Panc1 (cell line): ENCODE data around the gene ZCCHC8. TPM values are rescaled to one million over a fixed set of nuclear protein-coding genes. Genes with fewer than 3 reads are reported as not detected.

Experiments used
- ATAC-seq: fragments of 200-7000 bp; cut with Tn5 transposase; 2 replicates; pipeline ENCODE4 v1.9.1; 2020; ENCODE audit warnings: mild to moderate bottlenecking, moderate library complexity
- BruUV-seq: library from RNA; stranded (reverse); fragments of 400-500 nt; replicated peaks from 2 replicates; lab custom pipeline; 2021; lab: Mats Ljungman, UMichigan
- CTCF ChIA-PET: fragments of 300-600 bp; sonication (Branson Sonifier 250); formaldehyde crosslinking; loops from one replicate; lab custom pipeline; 2022; ENCODE audit warnings: antibody characterized with exemption; lab: Charles Lee
- POLR2A ChIA-PET: fragments of 300-600 bp; sonication (Branson Sonifier 250); formaldehyde crosslinking; loops from one replicate; lab custom pipeline; 2022; ENCODE audit warnings: antibody characterized with exemption; lab: Charles Lee
- DNase-seq: peaks from one replicate; pipeline ENCODE4 v3.0.0-alpha.2; 2010; ENCODE audit warnings: low read depth, low spot score
- H3K27ac ChIP-seq: 2 replicates; pipeline ENCODE4 v1.5.1; 2011; ENCODE audit warnings: mild to moderate bottlenecking, low read length, inconsistent platforms
- H3K27me3 ChIP-seq: fragments of 200-500 bp; sonication (Bioruptor generic); 2 replicates; pipeline ENCODE4 v1.6.0; 2014; ENCODE audit warnings: low read length, inconsistent platforms; ENCODE audit not compliant: control insufficient read depth, insufficient read depth
- H3K36me3 ChIP-seq: fragments of 200-500 bp; sonication (Bioruptor generic); 2 replicates; pipeline ENCODE4 v1.5.1; 2014; ENCODE audit warnings: inconsistent platforms, mild to moderate bottlenecking, low read length, moderate library complexity; ENCODE audit not compliant: control insufficient read depth, insufficient read depth
- H3K4me1 ChIP-seq: 2 replicates; pipeline ENCODE4 v1.5.1; 2011; ENCODE audit warnings: inconsistent platforms, mild to moderate bottlenecking, low read length, moderate library complexity; ENCODE audit not compliant: control insufficient read depth, insufficient read depth
- H3K4me3 ChIP-seq, 2 experiments: 2 replicates each; pipeline ENCODE4 v1.5.1; 2011 to 2012; ENCODE audit warnings: low read depth in 2 of 2, low read length in 2 of 2, mild to moderate bottlenecking in 2 of 2, inconsistent platforms in 1 of 2, moderate library complexity in 1 of 2
- H3K9me3 ChIP-seq: fragments of 200-500 bp; sonication (Bioruptor generic); 2 replicates; pipeline ENCODE4 v1.5.1; 2014; ENCODE audit warnings: low read depth, mild to moderate bottlenecking, inconsistent platforms, low read length, moderate library complexity; ENCODE audit not compliant: control insufficient read depth, insufficient read depth
- CTCF ChIP-seq: fragments of 450-650 bp; IDR thresholded peaks from 2 replicates; pipeline ENCODE4 v1.5.1; 2017; ENCODE audit warnings: mild to moderate bottlenecking
- POLR2AphosphoS5 ChIP-seq: IDR thresholded peaks from 2 replicates; pipeline ENCODE4 v1.6.1; 2012; ENCODE audit warnings: mild to moderate bottlenecking, low read depth, low read length, moderate library complexity
- REST ChIP-seq, 2 experiments: IDR thresholded peaks; 2 replicates each; pipeline ENCODE4 v1.6.1; 2011 to 2012; ENCODE audit warnings: low read depth in 2 of 2, control low read depth in 1 of 2, low read length in 1 of 2, mild to moderate bottlenecking in 1 of 2, moderate library complexity in 1 of 2; ENCODE audit not compliant: insufficient read depth in 1 of 2
- SIN3A ChIP-seq: IDR thresholded peaks from 2 replicates; pipeline ENCODE4 v1.6.1; 2012; ENCODE audit warnings: low read depth, mild to moderate bottlenecking, low read length, moderate library complexity, borderline replicate concordance; ENCODE audit not compliant: insufficient read depth
- TCF7L2 ChIP-seq: IDR thresholded peaks from 2 replicates; pipeline ENCODE4 v1.6.1; 2011; ENCODE audit warnings: mild to moderate bottlenecking, low read depth, low read length, inconsistent platforms
- in situ Hi-C: cut with HindIII; loops from 2 replicates; pipeline ENCODE4 v1.10.0; 2016; ENCODE audit warnings: low sequenced_read_pairs, low pct_unique_long_range_greater_than_20kb
- intact Hi-C: fragments of 100-400 bp; cut with micrococcal nuclease; formaldehyde crosslinking; loops from one replicate; pipeline ENCODE4 v1.10.0; 2022; ENCODE audit not compliant: unreplicated experiment
- total RNA-seq: library from RNA; stranded (reverse); gene quantifications from one replicate; pipeline ENCODE4 v1.2.1, GENCODE V29; 2021; ENCODE audit not compliant: unreplicated experiment

The ZCCHC8 gene
- total RNA-seq, 1 experiment from 2014 or later = 32.5 TPM

GRCh38 chr12:122480753-122481152 is 20.0 kb downstream of the ZCCHC8 start:
- CTCF ChIA-PET = no interaction called here
- no peak for TF ChIP-seq TCF7L2
- TF ChIP-seq POLR2AphosphoS5 = no peak
- TF ChIP-seq REST (IDR thresholded peaks at IDR 0.05; ENCODE audit: insufficient read depth in 1 of 2, low read depth in 2 of 2, low read length in 1 of 2) = no peak
- no peak for TF ChIP-seq CTCF
- TF ChIP-seq SIN3A = no peak
- in situ Hi-C loops (no loop called here), intact Hi-C loops (no loop called here)
- H3K36me3 ChIP-seq = peaks cover 53% of the 10 kb centered on the region
- ATAC-seq = no peak
- DNase-seq = no peak
- no peaks in the 10 kb centered on the region for H3K9me3 ChIP-seq
- no peaks in the 10 kb centered on the region for H3K27me3 ChIP-seq
- H3K4me1 ChIP-seq = no peaks in the 10 kb centered on the region
- no peak overlapping the region for H3K27ac ChIP-seq
- POLR2A ChIA-PET = interaction anchor here (1.0 kb wide), 1 partner anchor 17 kb away, joined by 3 read pairs; no protein-coding TSS in a partner anchor
- no TSS peak for BruUV-seq
- no peak overlapping the region for H3K4me3 ChIP-seq

GRCh38 chr12:122474324-122474716 is 26.4 kb downstream of the ZCCHC8 start:
- TF ChIP-seq REST (IDR thresholded peaks at IDR 0.05; ENCODE audit: insufficient read depth in 1 of 2, low read depth in 2 of 2, low read length in 1 of 2) (no peak), SIN3A (no peak), CTCF (no peak), TCF7L2 (no peak), POLR2AphosphoS5 (no peak)
- CTCF ChIA-PET = no interaction called here
- no peak overlapping the region for H3K27ac ChIP-seq
- in situ Hi-C loops (no loop called here), intact Hi-C loops (no loop called here)
- H3K27me3 ChIP-seq = no peaks in the 10 kb centered on the region
- DNase-seq (no peak), ATAC-seq (no peak)
- POLR2A ChIA-PET = interaction anchor here (0.6 kb wide), 1 partner anchor 10 kb away, joined by 4 read pairs; no protein-coding TSS in a partner anchor
- H3K36me3 ChIP-seq = peaks cover 23% of the 10 kb centered on the region
- peaks cover 6% of the 10 kb centered on the region; the same call in 1 of the 2 replicates for H3K4me1 ChIP-seq
- BruUV-seq = no TSS peak
- H3K9me3 ChIP-seq = no peaks in the 10 kb centered on the region
- no peak overlapping the region for H3K4me3 ChIP-seq
